ENCODE results near the gene SHKBP1.

The SHKBP1 gene

DNA sequence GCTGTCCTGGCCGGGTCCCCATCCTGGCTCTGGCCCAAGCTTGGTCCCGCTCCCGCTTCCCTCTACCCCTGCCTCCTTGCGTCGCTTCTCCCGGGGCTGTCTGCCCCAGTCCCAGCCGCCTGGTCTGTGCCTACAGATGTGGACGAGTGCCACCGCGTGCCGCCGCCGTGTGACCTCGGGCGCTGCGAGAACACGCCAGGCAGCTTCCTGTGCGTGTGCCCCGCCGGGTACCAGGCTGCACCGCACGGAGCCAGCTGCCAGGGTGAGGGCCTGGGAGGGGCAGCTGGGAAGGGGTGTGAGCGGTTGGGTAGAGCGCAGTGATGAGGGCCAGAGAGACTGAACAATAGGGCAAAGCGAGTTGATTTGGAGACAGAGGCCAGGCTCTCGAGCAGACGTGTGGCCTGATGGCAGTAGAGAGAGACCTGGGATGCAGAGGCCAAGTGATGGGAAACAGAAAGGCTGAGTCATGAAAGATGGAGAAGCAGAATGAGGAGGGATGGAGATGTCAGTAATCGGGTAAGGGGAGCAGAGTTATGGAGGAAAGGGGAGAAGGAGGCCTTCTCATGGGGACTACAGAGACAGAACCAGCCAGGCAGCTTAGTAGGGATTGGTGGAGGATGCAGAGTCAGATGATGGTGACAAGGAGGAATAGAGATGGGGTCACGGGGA lies 33.9 kb downstream of the SHKBP1 start:
- H3K4me2 ChIP-seq (ENCODE audit: low read length) = peak overlapping the region; percentile 78
- H2AFZ ChIP-seq (ENCODE audit: low read depth, low read length) = no peak overlapping the region; the same call in 1 of the 2 replicates
- no peaks in the 10 kb centered on the region for H3K79me2 ChIP-seq (ENCODE audit: low read length)
- H3K4me3 ChIP-seq (ENCODE audit: low read length) = peak overlapping the region; percentile 77
- peaks cover 18% of the 10 kb centered on the region for H3K4me1 ChIP-seq (ENCODE audit: low read length)
- H4K20me1 ChIP-seq (ENCODE audit: insufficient read depth, low read length) = no peaks in the 10 kb centered on the region
- no peaks in the 10 kb centered on the region for H3K36me3 ChIP-seq (replicated peaks; ENCODE audit: low read depth, low read length)
- H3K9me3 ChIP-seq (ENCODE audit: insufficient read depth, low read length) = no peaks in the 10 kb centered on the region
- H3K27ac ChIP-seq (ENCODE audit: low read length) = no peak overlapping the region
- H3K9ac ChIP-seq (ENCODE audit: low read length) = no peak overlapping the region
- no peak for TF ChIP-seq EZH2phosphoT487 (IDR thresholded peaks at IDR 0.05; ENCODE audit: low read depth)
- TF ChIP-seq CTCF (IDR thresholded peaks at IDR 0.05; ENCODE audit: low read depth, low read length) = no peak
- no peaks in the 10 kb centered on the region for H3K27me3 ChIP-seq (ENCODE audit: low read depth, low read length)

- Histone ChIP-seq H3K36me3 (replicated peaks; ENCODE audit: low read depth, low read length) (no peaks in the 10 kb centered on the region), H3K27me3 (ENCODE audit: low read depth, low read length) (no peaks in the 10 kb centered on the region), H3K4me3 (ENCODE audit: low read length) (peak overlapping the region; percentile 77; the same call in 1 of the 2 replicates), H4K20me1 (ENCODE audit: insufficient read depth, low read length) (no peaks in the 10 kb centered on the region), H3K79me2 (ENCODE audit: low read length) (no peaks in the 10 kb centered on the region), H3K9me3 (ENCODE audit: insufficient read depth, low read length) (no peaks in the 10 kb centered on the region), H2AFZ (ENCODE audit: low read depth, low read length) (no peak overlapping the region), H3K27ac (ENCODE audit: low read length) (no peak overlapping the region), H3K4me1 (ENCODE audit: low read length) (peaks cover 18% of the 10 kb centered on the region), H3K4me2 (ENCODE audit: low read length) (peak overlapping the region; percentile 78), H3K9ac (ENCODE audit: low read length) (no peak overlapping the region)
- TF ChIP-seq EZH2phosphoT487 (IDR thresholded peaks at IDR 0.05; ENCODE audit: low read depth) (no peak), CTCF (IDR thresholded peaks at IDR 0.05; ENCODE audit: low read depth, low read length) (no peak)
These were observed 34.4 kb downstream of the SHKBP1 start for GRCh38 chr19:40611096-40611495.

GRCh38 chr19:40611900-40612698 lies 35.4 kb downstream of the SHKBP1 start:
- Histone ChIP-seq H3K9me3 (ENCODE audit: insufficient read depth, low read length) (no peaks in the 10 kb centered on the region), H2AFZ (ENCODE audit: low read depth, low read length) (no peak overlapping the region), H3K79me2 (ENCODE audit: low read length) (no peaks in the 10 kb centered on the region), H3K9ac (ENCODE audit: low read length) (no peak overlapping the region), H3K27me3 (ENCODE audit: low read depth, low read length) (no peaks in the 10 kb centered on the region), H4K20me1 (ENCODE audit: insufficient read depth, low read length) (no peaks in the 10 kb centered on the region), H3K4me3 (ENCODE audit: low read length) (no peak overlapping the region), H3K4me2 (ENCODE audit: low read length) (no peak overlapping the region), H3K4me1 (ENCODE audit: low read length) (peaks cover 15% of the 10 kb centered on the region), H3K36me3 (replicated peaks; ENCODE audit: low read depth, low read length) (no peaks in the 10 kb centered on the region), H3K27ac (ENCODE audit: low read length) (no peak overlapping the region)
- no peak for TF ChIP-seq EZH2phosphoT487 (IDR thresholded peaks at IDR 0.05; ENCODE audit: low read depth)
- no peak for TF ChIP-seq CTCF (IDR thresholded peaks at IDR 0.05; ENCODE audit: low read depth, low read length)

Measured in OCI-LY3 (cell line).